ENCODE results near the gene MOV10L1.

Gene MOV10L1

DNA sequence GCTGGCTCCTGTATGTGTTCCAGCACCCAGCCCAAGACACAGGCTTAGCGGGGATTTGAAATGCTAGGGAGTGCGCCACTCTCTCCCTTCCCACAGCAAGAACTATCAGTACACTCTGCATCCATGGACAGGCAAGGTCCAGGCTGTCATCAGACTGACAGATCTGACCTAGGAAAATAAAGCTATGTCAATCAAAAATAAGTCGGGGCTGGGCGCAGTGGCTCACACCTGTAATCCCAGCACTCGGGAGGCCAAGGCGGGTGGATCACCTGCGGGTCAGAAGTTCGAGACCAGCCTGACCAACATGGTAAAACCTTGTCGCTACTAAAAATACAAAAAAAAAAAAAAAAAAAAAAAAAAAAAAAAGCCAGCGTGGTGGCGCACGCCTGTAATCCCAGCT is 1.7 kb upstream of the MOV10L1 start:
- H3K27ac ChIP-seq = no peak overlapping the region
- no peaks in the 10 kb centered on the region for H3K27me3 ChIP-seq (ENCODE audit: insufficient read depth, low read depth, severe bottlenecking)
- H3K4me3 ChIP-seq (ENCODE audit: low read depth, low read length) = no peak overlapping the region
- no peaks in the 10 kb centered on the region for H3K36me3 ChIP-seq
- TF ChIP-seq CTCF (IDR thresholded peaks at IDR 0.05; ENCODE audit: low read depth, low read length) = no peak
- no peaks in the 10 kb centered on the region for H3K9me3 ChIP-seq (ENCODE audit: severe bottlenecking)
- no peak for DNase-seq

GRCh38 chr22:50089231-50089630 is 575 bp upstream of the MOV10L1 start:
- Histone ChIP-seq H3K4me3 (ENCODE audit: low read depth, low read length) (no peak overlapping the region), H3K36me3 (no peaks in the 10 kb centered on the region), H3K9me3 (ENCODE audit: severe bottlenecking) (no peaks in the 10 kb centered on the region), H3K27me3 (ENCODE audit: insufficient read depth, low read depth, severe bottlenecking) (no peaks in the 10 kb centered on the region), H3K27ac (no peak overlapping the region)
- DNase-seq = no peak
- TF ChIP-seq CTCF (IDR thresholded peaks at IDR 0.05; ENCODE audit: low read depth, low read length) = no peak

- Histone ChIP-seq H3K9me3 (ENCODE audit: severe bottlenecking) (no peaks in the 10 kb centered on the region), H3K27ac (no peak overlapping the region), H3K27me3 (ENCODE audit: insufficient read depth, low read depth, severe bottlenecking) (no peaks in the 10 kb centered on the region), H3K4me3 (ENCODE audit: low read depth, low read length) (no peak overlapping the region), H3K36me3 (no peaks in the 10 kb centered on the region)
- TF ChIP-seq CTCF (IDR thresholded peaks at IDR 0.05; ENCODE audit: low read depth, low read length) = no peak
- DNase-seq = no peak
These were observed 557 bp downstream of the MOV10L1 start for GRCh38 chr22:50090412-50090714.

- Histone ChIP-seq H3K27me3 (ENCODE audit: insufficient read depth, low read depth, severe bottlenecking) (no peaks in the 10 kb centered on the region), H3K4me3 (ENCODE audit: low read depth, low read length) (no peak overlapping the region), H3K27ac (no peak overlapping the region), H3K36me3 (no peaks in the 10 kb centered on the region), H3K9me3 (ENCODE audit: severe bottlenecking) (no peaks in the 10 kb centered on the region)
- DNase-seq = no peak
- no peak for TF ChIP-seq CTCF (IDR thresholded peaks at IDR 0.05; ENCODE audit: low read depth, low read length)
These were observed 1.4 kb downstream of the MOV10L1 start for GRCh38 chr22:50091092-50091768.

DNA sequence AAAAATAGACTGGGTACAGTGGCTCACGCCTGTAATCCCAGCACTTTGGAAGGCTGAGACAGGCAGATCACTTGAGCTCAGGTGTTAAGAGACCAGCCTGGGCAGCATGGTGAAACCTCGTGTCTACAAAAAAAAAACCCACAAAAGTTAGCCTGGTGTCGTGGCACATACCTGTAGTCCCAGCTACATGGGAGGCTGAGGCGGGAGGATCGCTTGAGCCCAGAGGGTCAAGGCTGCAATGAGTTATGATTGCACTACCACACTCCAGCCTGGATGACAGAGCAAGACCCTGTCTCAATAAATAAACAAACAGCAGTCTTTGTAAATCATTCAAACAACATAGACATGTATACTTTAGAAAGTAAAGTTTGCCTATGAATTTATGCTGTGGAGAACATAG is 2.5 kb downstream of the MOV10L1 start:
- DNase-seq = no peak
- no peak for TF ChIP-seq CTCF (IDR thresholded peaks at IDR 0.05; ENCODE audit: low read depth, low read length)
- Histone ChIP-seq H3K4me3 (ENCODE audit: low read depth, low read length) (no peak overlapping the region), H3K9me3 (ENCODE audit: severe bottlenecking) (no peaks in the 10 kb centered on the region), H3K27me3 (ENCODE audit: insufficient read depth, low read depth, severe bottlenecking) (no peaks in the 10 kb centered on the region), H3K27ac (no peak overlapping the region), H3K36me3 (no peaks in the 10 kb centered on the region)

DNA sequence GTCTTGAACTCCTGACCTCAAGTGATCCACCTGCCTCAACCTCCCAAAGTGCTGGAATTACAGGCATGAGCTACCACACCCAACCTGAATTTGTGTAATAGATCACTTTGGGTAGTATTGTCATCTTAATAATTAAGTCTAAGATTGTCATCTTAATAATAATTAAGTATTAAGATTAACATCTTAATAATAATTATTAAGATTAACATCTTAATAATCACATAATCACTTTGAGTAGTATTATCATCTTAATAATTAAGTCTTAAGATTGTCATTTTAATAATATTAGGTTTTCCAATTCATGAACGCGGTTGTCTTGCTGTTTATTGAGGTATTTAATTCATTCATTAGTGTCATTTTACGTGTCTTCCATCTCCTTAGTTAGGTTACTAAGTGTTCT is 8.2 kb downstream of the MOV10L1 start:
- no peak for TF ChIP-seq CTCF (IDR thresholded peaks at IDR 0.05; ENCODE audit: low read depth, low read length)
- Histone ChIP-seq H3K27me3 (ENCODE audit: insufficient read depth, low read depth, severe bottlenecking) (no peaks in the 10 kb centered on the region), H3K36me3 (no peaks in the 10 kb centered on the region), H3K9me3 (ENCODE audit: severe bottlenecking) (no peaks in the 10 kb centered on the region), H3K4me3 (ENCODE audit: low read depth, low read length) (no peak overlapping the region), H3K27ac (no peak overlapping the region)
- DNase-seq = no peak
